ENCODE data around the gene PIAS1.

PIAS1 gene

GRCh38 chr15:68112706-68113105 lies 58.6 kb downstream of the PIAS1 start:
- no peak for FAIRE-seq
- DNase-seq (ENCODE audit: insufficient read length, low spot score): no peak

GRCh38 chr15:68113273-68113672 lies 59.2 kb downstream of the PIAS1 start:
- no peak for FAIRE-seq
- no peak for DNase-seq (ENCODE audit: insufficient read length, low spot score)

More at GRCh38 chr15:68112706-68113105, 58.6 kb downstream of the PIAS1 start:
- TF ChIP-seq CTCF (IDR thresholded peaks at IDR 0.05; ENCODE audit: insufficient read depth, missing control alignments): no peak

GRCh38 chr15:68113751-68114150 lies 59.6 kb downstream of the PIAS1 start:
- FAIRE-seq (no peak), DNase-seq (ENCODE audit: insufficient read length, low spot score) (no peak)
- no peak for TF ChIP-seq CTCF (IDR thresholded peaks at IDR 0.05; ENCODE audit: insufficient read depth, missing control alignments)

More at GRCh38 chr15:68113273-68113672, 59.2 kb downstream of the PIAS1 start:
- no peak for TF ChIP-seq CTCF (IDR thresholded peaks at IDR 0.05; ENCODE audit: insufficient read depth, missing control alignments)

- no peak for TF ChIP-seq CTCF (IDR thresholded peaks at IDR 0.05; ENCODE audit: insufficient read depth, missing control alignments)
- FAIRE-seq (no peak), DNase-seq (ENCODE audit: insufficient read length, low spot score) (no peak)
Observed at GRCh38 chr15:68114356-68114755, 60.2 kb downstream of the PIAS1 start.

GRCh38 chr15:68114840-68115239 lies 60.7 kb downstream of the PIAS1 start:
- no peak for DNase-seq (ENCODE audit: insufficient read length, low spot score)
- TF ChIP-seq CTCF (IDR thresholded peaks at IDR 0.05; ENCODE audit: insufficient read depth, missing control alignments): no peak
- FAIRE-seq: no peak

- no peak for TF ChIP-seq CTCF (IDR thresholded peaks at IDR 0.05; ENCODE audit: insufficient read depth, missing control alignments)
- DNase-seq (ENCODE audit: insufficient read length, low spot score): no peak
- FAIRE-seq: no peak
Observed at GRCh38 chr15:68124700-68125099, 70.6 kb downstream of the PIAS1 start.

- no peak for FAIRE-seq
- no peak for TF ChIP-seq CTCF (IDR thresholded peaks at IDR 0.05; ENCODE audit: insufficient read depth, missing control alignments)
- DNase-seq (ENCODE audit: insufficient read length, low spot score): no peak
Observed at GRCh38 chr15:68126396-68126795, 72.3 kb downstream of the PIAS1 start.

Data from D721Med (cell line).